Erythroblast (primary cell): ENCODE measurements around the gene QARS1.

Experiments used
- GATA1 ChIP-seq: IDR thresholded peaks from 2 replicates; pipeline ENCODE4 v1.6.1; 2011; ENCODE audit warnings: low read depth, mild to moderate bottlenecking, control low read depth, low read length, moderate library complexity
- POLR2A ChIP-seq: IDR thresholded peaks from 2 replicates; pipeline ENCODE4 v1.6.1; 2011; ENCODE audit warnings: mild to moderate bottlenecking, low read length

DNA sequence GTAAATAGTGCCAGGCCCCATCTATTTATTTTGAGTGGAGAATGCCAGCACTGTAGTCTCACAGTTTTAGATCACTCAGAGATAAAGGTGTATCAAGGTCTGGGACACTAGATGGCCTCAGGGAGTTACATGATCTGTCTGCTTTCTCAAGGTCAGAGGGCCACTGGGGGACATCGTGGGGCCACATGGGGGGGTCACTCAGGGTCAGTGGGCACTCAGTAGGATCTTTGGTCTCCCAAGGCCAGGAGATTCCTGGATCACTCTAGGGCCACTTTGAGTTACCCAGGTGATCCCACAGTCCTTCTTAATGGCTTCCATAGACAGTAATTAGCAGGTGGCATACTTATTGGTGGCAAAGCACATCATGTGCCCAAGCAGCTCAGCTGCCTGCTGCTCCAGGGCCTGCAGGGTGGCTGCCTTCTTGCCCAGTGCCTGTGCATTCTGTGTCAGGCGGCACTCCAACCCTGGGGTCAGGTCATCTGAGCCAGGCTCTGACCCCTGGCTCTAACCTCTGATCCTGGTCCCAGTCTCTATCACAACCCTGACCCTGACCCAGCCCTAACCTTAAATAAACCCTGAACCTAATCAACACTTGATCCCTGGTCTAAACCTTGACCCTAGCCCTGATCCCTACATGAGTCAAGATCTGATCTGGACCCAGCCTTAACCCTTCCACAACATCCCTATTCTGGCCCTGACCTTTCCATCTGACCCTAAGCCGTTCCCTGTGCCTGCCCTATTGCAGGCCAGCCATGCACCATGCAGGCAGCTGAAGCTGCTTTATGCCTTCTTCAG is 30.1 kb upstream of the QARS1 start:
- TF ChIP-seq POLR2A (no peak), GATA1 (no peak)
